NAMALWA (cell line): ENCODE measurements around the gene PUS10.
A peak's percentile ranks its signal among the peaks of the same experiment; 100 is the strongest.
"Not testable (repeated sequence)": the region's sequence is repeated elsewhere in the genome, so short reads cannot be mapped to it uniquely, and the experiment has no call there.

Experiments used
- DNase-seq: peaks from one replicate; pipeline ENCODE4 v3.0.0-alpha.2; 2015; ENCODE audit warnings: low spot score

The PUS10 gene, protein sequence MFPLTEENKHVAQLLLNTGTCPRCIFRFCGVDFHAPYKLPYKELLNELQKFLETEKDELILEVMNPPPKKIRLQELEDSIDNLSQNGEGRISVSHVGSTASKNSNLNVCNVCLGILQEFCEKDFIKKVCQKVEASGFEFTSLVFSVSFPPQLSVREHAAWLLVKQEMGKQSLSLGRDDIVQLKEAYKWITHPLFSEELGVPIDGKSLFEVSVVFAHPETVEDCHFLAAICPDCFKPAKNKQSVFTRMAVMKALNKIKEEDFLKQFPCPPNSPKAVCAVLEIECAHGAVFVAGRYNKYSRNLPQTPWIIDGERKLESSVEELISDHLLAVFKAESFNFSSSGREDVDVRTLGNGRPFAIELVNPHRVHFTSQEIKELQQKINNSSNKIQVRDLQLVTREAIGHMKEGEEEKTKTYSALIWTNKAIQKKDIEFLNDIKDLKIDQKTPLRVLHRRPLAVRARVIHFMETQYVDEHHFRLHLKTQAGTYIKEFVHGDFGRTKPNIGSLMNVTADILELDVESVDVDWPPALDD

GRCh38 chr2:61017556-61018317 lies at the start of gene PUS10, which contains the start of gene PEX13:
Gene PUS10, minus strand, starts transcription at chr2:61018255. Its CDS starts 6,365 bp downstream, at chr2:61011890.
Gene PEX13, plus strand, starts transcription at chr2:61017720. Its CDS starts 40 bp downstream, at chr2:61017760.
- DNase-seq: peak; percentile 73

DNA sequence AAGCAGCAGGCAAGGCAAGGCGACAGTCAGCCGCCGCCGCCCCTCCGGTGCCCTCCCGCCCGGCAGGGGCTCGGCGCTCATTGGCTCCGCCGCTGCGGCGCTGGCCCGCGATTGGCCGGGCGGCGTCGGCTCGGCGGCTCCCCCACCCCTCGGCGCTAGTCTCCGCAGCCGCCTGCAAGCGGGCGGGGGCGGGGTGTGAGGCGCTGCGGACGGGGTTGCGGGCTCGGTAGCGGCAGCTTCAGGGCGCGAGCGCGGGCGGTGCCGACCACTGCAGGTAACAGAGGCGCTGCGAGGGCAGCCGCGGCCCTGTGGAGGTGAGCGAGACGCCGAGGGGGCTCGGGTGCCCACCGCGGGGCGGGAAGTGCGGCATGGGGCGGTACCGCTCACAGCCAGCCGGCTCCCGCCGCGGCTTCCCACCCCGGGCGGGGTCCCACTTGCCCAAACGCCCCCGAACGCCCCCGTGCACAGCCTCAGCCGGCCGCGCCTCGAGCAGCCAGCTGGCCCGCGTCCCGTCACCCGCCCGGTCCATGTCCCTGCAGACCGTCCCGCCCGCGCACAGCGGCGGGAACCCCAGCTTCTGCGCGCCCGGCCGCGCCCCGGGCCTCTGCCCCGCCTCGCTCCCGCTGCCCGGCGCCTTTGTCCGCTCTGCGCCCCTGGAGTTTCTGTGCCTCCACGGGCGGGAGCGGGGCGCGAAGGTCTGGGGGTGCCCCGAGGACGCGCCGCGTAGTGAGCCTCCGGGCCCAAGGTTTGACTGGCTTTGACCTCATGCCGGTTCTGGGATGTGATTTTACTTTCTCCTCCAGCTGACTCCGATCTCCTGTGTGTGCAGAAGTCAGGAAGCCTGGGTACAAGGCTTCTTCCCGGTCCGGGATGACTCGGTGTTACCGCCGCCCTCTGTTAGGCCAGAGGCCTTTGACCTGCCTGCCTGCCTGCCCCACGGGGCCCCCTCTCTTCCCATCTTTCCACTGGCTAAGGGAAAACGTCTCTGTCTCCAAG lies 48.0 kb upstream of the PUS10 start, which contains the start of gene SANBR:
Gene SANBR (plus strand): TSS at position 158 of the 996 bp plus-strand sequence. CDS start 4,480 bp downstream, outside the sequence.
- peak; percentile 89 for DNase-seq

DNA sequence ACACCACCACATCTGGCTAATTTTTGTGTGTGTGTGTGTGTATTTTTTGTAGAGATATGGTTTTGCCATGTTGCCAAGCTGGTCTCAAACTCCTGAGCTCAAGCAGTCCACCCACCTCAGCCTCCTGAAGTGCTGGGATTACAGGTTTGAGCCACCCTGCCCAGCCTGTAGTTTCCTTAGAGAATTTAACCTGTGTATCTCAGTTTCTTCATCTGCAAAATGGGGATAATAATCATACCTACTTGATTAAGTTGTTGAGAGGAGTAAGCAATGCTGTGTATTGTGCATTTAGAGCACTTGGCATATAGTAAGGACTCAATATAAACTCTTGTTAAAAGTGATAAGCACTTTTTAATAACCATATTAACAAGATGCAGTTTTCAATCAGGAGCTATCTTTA lies 41.3 kb upstream of the PUS10 start:
- no peak for DNase-seq

DNA sequence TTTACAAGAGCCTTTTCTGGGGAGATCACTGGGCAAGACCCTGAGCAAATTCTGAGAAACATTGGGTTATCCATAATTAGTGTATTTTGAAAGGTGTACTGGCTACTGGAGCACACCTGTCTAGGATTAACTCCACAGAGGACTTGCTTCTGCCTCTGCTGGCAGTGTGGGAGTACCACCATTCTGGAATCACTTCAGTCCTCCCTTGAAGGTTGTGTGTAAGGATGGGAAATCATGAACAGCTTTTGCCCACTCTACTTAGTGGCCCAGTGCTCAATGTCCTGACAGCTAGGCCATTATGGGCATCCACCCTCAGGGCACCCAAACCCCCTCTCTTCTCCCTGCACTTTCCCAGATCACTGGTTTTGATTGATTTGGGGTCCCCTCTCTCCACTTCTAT lies 39.5 kb upstream of the PUS10 start:
- no peak for DNase-seq

- DNase-seq: peak; percentile 8
These were observed 37.5 kb upstream of the PUS10 start for GRCh38 chr2:61055557-61055956.

DNA sequence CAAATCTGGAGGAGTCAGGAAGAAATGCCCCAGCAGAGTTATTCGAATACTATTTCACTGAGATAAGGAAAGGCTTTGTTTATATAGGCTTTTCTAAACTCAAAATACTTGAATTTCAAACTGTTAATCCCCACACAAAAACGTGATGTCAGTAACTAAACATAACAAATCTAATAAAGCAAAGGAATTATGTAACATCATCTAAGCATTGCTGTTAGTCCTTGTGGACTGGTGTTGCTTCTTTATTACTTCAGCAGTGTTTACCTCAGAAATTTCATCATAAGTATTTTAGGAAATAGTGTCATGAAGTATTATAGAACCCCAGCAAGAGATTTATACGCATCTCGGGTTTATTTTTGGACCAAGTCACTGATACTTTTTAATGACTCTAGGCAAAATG lies 27.9 kb upstream of the PUS10 start:
- no peak for DNase-seq

DNA sequence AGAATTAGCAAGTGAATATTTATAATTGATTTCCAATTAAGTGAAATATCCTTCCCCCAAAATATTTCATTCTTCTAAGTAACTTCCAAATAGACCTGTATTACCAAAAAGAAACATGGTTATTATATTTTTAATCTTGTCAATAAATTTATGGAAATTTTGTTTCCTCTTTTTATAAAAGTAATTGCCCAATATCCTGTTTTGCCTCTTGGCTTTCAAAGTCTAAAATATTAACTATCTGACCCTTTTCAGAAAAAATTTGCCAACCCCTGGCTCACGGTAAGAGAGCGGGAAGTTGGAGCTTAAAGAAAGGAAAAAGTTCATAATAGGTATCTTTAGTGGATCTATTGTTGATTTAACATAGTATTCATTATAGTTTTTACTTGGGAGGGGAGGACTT lies 27.2 kb upstream of the PUS10 start:
- DNase-seq: no peak

GRCh38 chr2:61044636-61045035 lies 26.6 kb upstream of the PUS10 start:
- DNase-seq: peak; percentile 15

- no peak for DNase-seq
These were observed 24.8 kb upstream of the PUS10 start for GRCh38 chr2:61042807-61043206.

DNA sequence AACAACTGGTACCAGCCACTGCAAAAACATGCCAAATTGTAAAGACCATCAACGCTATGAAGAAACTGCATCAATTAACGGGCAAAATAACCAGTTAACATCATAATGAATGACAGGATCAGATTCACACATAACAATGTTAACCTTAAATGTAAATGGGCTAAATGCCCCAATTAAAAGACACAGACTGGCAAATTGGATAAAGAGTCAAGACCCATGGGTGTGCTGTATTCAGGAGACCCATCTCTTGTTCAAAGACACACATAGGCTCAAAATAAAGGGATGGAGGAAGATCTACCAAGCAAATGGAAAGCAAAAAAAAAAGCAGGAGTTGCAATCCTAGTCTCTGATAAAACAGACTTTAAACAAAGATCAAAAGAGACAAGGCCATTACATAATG lies 18.6 kb upstream of the PUS10 start:
- DNase-seq: not testable (repeated sequence)

DNA sequence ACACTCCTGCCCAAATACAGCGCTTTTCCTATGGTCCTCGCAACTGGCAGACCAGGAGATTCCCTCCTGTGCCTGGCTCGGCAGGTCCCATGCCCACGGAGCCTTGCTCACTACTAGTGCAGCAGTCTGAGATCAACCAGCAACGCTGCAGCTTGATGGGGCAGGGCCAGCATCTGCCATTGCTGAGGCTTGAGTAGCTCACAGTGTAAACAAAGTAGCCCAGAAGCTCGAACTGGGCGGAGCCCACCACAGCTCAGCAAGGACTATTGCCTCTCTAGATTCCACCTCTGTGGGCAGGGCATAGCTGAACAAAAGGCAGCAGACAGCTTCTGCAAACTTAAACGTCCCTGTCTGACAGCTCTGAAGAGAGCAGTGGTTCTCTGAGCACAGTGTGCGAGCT lies 16.5 kb upstream of the PUS10 start:
- not testable (repeated sequence) for DNase-seq

DNA sequence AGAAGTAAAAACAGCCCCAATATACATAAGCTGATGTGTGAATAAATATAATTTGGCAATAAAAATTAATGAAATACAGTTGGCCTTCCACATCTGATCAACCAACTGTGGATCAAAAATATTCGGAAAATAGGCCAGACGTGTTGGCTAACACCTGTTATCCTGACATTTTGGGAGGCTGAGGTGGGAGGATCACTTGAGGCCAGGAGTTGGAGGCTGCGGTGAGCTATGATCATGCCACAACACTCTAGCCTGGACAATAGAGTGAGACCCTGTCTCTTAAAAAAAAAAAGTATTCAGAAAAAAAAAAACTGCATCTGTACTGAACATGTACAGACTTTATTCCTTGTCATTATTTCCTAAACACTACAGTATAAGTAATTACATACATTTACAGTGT lies 11.5 kb upstream of the PUS10 start:
- DNase-seq: no peak

DNA sequence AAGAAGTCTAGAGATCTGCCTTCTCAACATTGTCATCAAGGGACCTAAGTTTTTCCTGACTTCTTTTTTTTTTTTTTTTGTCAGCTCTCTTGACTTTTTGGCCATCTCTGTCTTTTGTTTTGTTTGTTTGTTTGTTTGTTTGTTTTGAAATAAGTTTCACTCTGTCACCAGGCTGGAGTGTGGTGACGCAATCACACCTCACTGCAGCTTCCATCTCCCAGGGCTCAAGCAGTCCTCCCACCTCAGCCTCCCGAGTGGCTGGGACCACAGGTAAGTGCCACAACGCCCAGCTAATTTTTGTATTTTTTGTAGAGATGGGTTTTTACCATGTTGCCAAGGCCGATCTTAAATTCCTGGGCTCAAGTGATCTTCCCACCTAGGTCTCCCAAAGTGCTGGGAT lies 5.6 kb upstream of the PUS10 start:
- no peak for DNase-seq

- no peak for DNase-seq
These were observed 3.2 kb upstream of the PUS10 start for GRCh38 chr2:61021228-61021660.

DNA sequence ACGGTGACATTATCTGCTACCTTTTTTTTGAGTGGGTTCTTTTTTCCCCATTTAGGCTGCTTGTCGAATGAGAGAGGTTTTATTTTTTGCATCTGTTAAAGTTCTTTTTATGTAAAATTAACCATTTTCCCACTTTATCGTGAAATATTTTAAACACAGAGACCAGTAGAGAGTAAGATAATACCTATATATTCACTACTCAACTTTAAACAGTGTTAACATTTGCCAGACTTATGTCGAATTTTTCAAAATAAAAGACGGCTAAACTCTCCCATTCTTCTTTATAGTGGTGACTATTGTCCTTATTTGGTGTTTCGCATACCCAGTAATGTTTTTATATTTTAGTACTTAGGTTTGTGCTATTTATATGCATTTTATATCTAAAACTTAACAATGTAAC lies 743 bp upstream of the PUS10 start:
- DNase-seq: no peak

GRCh38 chr2:61018318-61018755 lies 282 bp upstream of the PUS10 start:
- no peak for DNase-seq

DNA sequence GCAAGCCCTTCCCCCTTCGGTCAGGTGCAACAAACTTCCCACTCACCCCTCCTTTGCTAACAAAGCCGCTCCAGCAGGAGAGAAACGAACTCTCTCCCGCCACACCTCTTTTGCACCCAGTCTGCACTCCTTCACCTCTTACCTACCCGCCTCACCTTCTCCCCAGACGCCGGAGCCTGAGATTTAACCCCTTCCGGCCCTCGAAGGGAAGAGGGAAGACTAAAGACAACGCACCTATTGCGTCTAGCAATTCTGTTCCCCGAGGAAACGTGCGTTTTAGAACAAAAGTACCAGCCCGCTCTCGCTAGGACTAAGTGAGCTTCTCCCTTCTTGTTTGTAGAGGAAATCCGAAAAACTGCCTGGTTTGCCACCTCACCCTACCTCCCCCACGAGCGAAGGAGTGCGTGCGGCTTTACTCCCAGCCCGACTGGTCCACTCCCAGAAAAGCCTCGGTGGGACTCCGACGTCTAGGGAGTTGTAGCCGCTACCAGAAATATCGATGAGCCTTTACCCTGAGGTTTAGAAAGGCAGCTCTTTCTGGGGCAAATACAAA lies 976 bp downstream of the PUS10 start:
- peak; percentile 87 for DNase-seq

DNA sequence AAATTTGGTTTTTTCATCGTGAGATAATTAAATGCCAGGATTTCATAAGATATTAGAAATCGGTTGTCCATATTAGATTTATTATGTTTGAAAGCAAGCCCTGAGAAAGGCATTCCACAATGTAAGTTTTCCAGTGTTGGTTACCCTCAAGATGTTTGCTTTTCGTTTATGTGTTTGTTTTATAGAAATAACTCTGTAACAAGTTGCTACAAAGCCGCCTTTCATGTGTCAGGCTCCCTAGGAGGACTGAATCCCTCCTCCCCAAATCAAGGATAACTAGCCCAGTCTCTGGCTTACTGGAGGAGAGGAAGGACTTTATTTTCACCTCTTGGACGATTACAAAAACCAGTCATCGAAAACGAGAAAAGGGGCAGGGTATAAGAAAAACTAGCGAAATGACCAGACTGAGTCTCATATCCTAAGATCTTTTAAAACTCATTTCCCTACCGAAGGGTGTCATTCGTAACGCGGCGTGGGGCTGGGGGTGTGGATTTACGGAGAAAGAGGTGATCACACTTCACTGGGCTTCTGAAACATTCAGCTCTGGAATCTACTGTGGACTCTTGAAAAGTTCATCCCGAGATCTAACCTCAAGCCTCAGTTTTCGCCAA lies 1.6 kb downstream of the PUS10 start:
- DNase-seq: no peak

DNA sequence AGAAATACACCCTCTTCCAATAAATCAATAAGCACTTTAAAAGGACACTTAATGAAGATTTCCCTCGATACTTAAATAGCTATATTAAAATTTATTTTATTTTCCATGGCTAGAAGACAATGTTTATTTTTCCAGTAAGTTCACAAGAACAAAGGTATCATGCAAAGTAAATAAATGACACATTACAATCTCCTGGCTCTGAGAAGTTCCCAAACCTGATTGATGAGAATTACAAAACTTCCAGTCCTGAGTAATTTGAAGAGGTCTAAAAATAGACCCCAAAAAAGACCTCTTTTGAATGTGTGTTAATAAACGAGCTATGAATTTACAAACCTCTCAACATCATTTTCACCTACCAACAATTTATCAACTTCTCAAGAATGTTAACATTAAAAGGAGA lies 2.1 kb downstream of the PUS10 start:
- no peak for DNase-seq

DNA sequence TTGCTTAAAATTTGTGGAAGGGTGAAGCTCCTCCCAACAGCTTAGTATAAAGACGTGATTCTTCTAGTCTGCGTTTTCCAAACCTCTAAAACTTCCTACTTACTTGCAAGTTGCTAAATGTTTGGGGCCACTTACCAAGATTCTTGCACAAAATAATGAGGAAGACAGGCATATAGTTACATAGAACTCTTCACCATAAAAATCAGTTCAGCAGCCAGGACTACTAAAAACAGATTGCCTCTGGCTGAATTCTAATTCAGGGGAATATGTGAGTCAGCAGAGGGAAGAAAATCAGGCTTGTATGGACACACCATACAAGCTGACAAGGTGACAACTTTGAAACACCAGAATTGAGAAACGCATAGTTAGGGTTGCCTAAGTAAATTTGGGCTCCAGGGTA lies 3.3 kb downstream of the PUS10 start:
- no peak for DNase-seq

DNA sequence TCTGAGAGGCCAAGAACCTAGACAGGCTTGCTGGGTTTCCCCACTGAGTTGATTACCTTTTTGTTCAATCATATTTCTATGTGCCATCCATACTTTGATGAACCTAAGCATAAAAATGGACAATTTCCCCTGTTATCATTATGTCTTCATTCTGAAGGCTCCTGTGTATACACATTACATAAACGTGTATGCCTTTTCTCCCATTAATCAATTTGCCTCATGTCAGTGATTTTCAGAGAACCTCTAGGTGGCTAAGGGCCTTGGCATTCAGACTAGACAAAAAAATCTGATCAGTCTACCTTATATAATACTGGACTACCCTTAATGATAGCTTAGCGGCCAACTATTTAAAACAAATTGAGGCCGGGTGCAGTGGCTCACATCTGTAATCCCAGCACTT lies 4.7 kb downstream of the PUS10 start:
- DNase-seq: no peak
